Tibial artery (tissue), 4 donors: Measurements from ENCODE around the gene TMX4.

Experiments
- DNase-seq, 2 donors: peaks; one replicate each; pipeline ENCODE4 v3.0.0-alpha.2; 2019
- H3K27ac ChIP-seq, 2 donors: fragments of 200-600 bp; sonication (generic) in 1 of 2; 1 replicate in 1 of 2; 2 replicates in 1 of 2; pipeline ENCODE4 v1.5.1; 2018 to 2019; ENCODE audit warnings: mild to moderate bottlenecking in 1 of 2
- H3K27me3 ChIP-seq, 2 donors: fragments of 200-600 bp; sonication (generic) in 1 of 2; one replicate each; pipeline versions ENCODE4 v1.5.1 to v1.6.0; 2016 to 2019
- H3K36me3 ChIP-seq, 3 donors: fragments of 200-600 bp; sonication (generic) in 2 of 3; one replicate each; pipeline ENCODE4 v1.5.1; 2016 to 2019; ENCODE audit warnings: mild to moderate bottlenecking in 2 of 3
- H3K4me1 ChIP-seq, 4 donors: fragments of 200-600 bp; sonication (generic) in 2 of 4; 1 replicate in 3 of 4; 2 replicates in 1 of 4; pipeline ENCODE4 v1.5.1; 2016 to 2019
- H3K4me3 ChIP-seq, 2 donors: fragments of 200-600 bp; sonication (generic) in 1 of 2; 1 replicate in 1 of 2; 2 replicates in 1 of 2; pipeline ENCODE4 v1.5.1; 2018 to 2019; ENCODE audit warnings: mild to moderate bottlenecking in 2 of 2
- H3K9me3 ChIP-seq, 3 donors: fragments of 200-600 bp; sonication (generic) in 1 of 3; one replicate each; pipeline ENCODE4 v1.5.1; 2016 to 2019
- intact Hi-C: fragments of 100-400 bp; cut with DNase I; formaldehyde crosslinking; loops from one replicate; pipeline ENCODE4 v1.15.0; 2023; ENCODE audit warnings: low total_unique reads
- TF ChIP-seq, protein P1 (sequence below), 2 experiments: fragments of 200-600 bp in 1 of 2; fragments of 450-650 bp in 1 of 2; IDR thresholded peaks; one replicate each; pipeline ENCODE4 v1.5.1; 2017 to 2019; ENCODE audit warnings: antibody characterized with exemption in 2 of 2, mild to moderate bottlenecking in 1 of 2, moderate library complexity in 1 of 2

The TMX4 gene

DNA sequence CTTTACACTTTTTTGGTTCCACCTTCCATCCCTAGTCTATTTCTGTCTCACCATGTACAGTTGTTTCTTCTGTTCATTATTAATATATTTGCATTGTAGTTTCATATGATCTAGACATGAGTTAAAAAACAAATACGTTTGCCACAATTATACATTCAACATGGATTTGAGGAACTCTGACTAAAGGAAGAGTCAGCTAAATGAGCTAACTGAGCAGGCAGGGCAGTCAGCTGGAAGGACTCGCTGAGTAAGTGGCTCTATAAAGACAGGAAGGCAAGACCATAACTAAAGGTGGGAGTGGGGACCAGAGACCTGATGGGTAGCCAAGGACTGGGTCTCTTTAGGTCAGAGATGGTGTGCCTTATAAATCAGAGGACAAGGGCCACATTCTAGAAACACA is 26.3 kb downstream of the TMX4 start:
- TF ChIP-seq, protein P1, sequence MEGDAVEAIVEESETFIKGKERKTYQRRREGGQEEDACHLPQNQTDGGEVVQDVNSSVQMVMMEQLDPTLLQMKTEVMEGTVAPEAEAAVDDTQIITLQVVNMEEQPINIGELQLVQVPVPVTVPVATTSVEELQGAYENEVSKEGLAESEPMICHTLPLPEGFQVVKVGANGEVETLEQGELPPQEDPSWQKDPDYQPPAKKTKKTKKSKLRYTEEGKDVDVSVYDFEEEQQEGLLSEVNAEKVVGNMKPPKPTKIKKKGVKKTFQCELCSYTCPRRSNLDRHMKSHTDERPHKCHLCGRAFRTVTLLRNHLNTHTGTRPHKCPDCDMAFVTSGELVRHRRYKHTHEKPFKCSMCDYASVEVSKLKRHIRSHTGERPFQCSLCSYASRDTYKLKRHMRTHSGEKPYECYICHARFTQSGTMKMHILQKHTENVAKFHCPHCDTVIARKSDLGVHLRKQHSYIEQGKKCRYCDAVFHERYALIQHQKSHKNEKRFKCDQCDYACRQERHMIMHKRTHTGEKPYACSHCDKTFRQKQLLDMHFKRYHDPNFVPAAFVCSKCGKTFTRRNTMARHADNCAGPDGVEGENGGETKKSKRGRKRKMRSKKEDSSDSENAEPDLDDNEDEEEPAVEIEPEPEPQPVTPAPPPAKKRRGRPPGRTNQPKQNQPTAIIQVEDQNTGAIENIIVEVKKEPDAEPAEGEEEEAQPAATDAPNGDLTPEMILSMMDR (IDR thresholded peaks at IDR 0.05), result no peak
- Histone ChIP-seq H3K9me3 (peaks cover 0 to 9% (median 0%) of the 10 kb centered on the region in 3 donors), H3K27ac (no peak overlapping the region), H3K4me1 (no peaks in the 10 kb centered on the region), H3K27me3 (no peaks in the 10 kb centered on the region), H3K36me3 (peaks cover 48 to 66% (median 50%) of the 10 kb centered on the region in 3 donors), H3K4me3 (no peak overlapping the region)
- DNase-seq, result no peak
- intact Hi-C loops, result no loop called here

- intact Hi-C loops, result no loop called here
- TF ChIP-seq, protein P1 (IDR thresholded peaks at IDR 0.05), result no peak
Observed at GRCh38 chr20:7990385-7990784, 29.2 kb downstream of the TMX4 start.

DNA sequence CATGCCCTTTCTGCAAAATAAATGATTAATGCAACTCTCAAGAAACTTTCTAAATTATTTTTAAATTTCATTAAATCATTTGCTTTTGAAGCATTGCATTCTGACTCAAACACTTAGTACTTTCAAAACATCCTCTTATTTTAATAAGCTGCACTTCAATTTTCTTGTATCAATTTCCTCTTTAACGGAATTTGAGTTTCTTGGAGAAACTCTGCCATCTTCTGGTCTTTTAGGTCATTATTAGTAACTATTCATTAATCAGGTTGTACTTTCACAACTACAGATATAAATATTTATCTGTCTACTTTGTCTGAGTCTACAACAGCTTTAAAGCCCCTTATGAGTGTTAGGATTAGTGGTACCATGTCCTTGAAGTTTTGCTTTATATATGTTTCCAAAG is 30.2 kb downstream of the TMX4 start:
- TF ChIP-seq, protein P1 (IDR thresholded peaks at IDR 0.05), result no peak
- no peak overlapping the region for H3K27ac ChIP-seq
- H3K27me3 ChIP-seq, result no peaks in the 10 kb centered on the region
- H3K4me1 ChIP-seq, result no peaks in the 10 kb centered on the region
- intact Hi-C loops, result no loop called here
- no peak for DNase-seq
- peaks cover 22 to 53% (median 34%) of the 10 kb centered on the region in 3 donors for H3K36me3 ChIP-seq
- no peak overlapping the region for H3K4me3 ChIP-seq
- peaks cover 0 to 5% (median 0%) of the 10 kb centered on the region in 3 donors for H3K9me3 ChIP-seq

More at GRCh38 chr20:7990385-7990784, 29.2 kb downstream of the TMX4 start:
- Histone ChIP-seq H3K9me3 (peaks cover 0 to 9% (median 0%) of the 10 kb centered on the region in 3 donors), H3K36me3 (peaks cover 28 to 54% (median 44%) of the 10 kb centered on the region in 3 donors), H3K4me1 (no peaks in the 10 kb centered on the region), H3K27me3 (no peaks in the 10 kb centered on the region), H3K27ac (no peak overlapping the region), H3K4me3 (no peak overlapping the region)
- DNase-seq, result no peak

GRCh38 chr20:7985916-7986315 is 33.6 kb downstream of the TMX4 start:
- Histone ChIP-seq H3K27ac (no peak overlapping the region), H3K36me3 (peaks cover 33 to 68% (median 37%) of the 10 kb centered on the region in 3 donors)
- TF ChIP-seq, protein P1 (IDR thresholded peaks at IDR 0.05), result no peak

DNA sequence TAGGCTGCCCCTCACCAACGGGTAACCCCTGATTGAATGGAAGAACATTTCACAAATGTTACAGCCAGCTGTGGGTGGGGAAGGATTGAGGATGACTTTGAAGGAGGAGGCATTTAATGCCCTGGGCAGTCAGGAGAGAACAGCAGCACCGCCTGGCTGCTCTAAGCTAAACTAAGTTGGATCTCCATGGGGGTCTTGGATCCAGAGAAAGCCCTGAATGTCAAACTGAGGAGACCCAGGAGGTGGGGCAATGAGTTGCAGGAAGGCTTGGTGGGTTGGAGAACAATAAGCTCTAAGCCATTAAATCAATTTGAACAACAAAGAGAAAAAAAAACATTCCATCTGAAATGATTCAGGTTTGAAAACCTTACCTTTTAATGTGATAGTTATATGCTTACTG is 35.4 kb downstream of the TMX4 start:
- Histone ChIP-seq H3K9me3 (no peaks in the 10 kb centered on the region), H3K4me3 (no peak overlapping the region), H3K27ac (no peak overlapping the region), H3K27me3 (no peaks in the 10 kb centered on the region), H3K4me1 (no peaks in the 10 kb centered on the region), H3K36me3 (peaks cover 42 to 68% (median 47%) of the 10 kb centered on the region in 3 donors)
- TF ChIP-seq, protein P1 (IDR thresholded peaks at IDR 0.05), result no peak
- intact Hi-C loops, result no loop called here
- no peak for DNase-seq

More at GRCh38 chr20:7985916-7986315, 33.6 kb downstream of the TMX4 start:
- DNase-seq, result no peak
- intact Hi-C loops, result no loop called here
- H3K9me3 ChIP-seq, result no peaks in the 10 kb centered on the region
- no peaks in the 10 kb centered on the region for H3K27me3 ChIP-seq
- H3K4me3 ChIP-seq, result no peak overlapping the region
- no peaks in the 10 kb centered on the region for H3K4me1 ChIP-seq

DNA sequence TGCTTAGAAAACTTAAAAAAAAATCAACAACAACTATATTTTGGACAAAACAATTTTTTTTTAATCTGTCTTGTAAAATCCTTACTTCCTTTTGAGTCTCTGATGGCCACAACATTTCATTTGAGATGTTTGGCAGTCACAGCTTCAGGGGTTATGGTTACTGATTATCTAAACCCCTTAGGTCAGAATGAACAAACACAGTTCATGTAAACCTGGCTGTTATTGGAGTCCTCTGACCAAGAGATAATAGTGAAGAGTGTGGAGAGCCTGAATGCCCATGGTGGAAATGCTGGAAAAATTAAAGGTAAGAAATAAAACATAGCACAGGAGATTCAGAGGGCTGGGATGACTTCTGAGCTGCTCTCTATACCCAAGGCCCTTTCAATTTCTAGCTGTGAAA is 38.2 kb downstream of the TMX4 start:
- intact Hi-C loops, result no loop called here
- H3K36me3 ChIP-seq, result peaks cover 38 to 60% (median 42%) of the 10 kb centered on the region in 3 donors

More for the DNA sequence above, 38.2 kb downstream of the TMX4 start:
- no peak for DNase-seq
- no peak overlapping the region for H3K4me3 ChIP-seq
- TF ChIP-seq, protein P1 (IDR thresholded peaks at IDR 0.05), result no peak
- H3K4me1 ChIP-seq, result no peaks in the 10 kb centered on the region
- no peak overlapping the region for H3K27ac ChIP-seq
- H3K27me3 ChIP-seq, result no peaks in the 10 kb centered on the region
- H3K9me3 ChIP-seq, result no peaks in the 10 kb centered on the region
